T-helper 17 cell (primary cell): Measurements from ENCODE around the gene ARID1B. TPM values are rescaled to one million over a fixed set of nuclear protein-coding genes. Genes with fewer than 3 reads are reported as not detected.

Experiments
- ATAC-seq: fragments of 150-1000 bp; cut with Tn5 transposase; 2 replicates; pipeline ENCODE4 v1.10.0; 2021; ENCODE audit warnings: mild to moderate bottlenecking, moderate library complexity
- DNase-seq, 3 donors: peaks; one replicate each; pipeline versions ENCODE4 v3.0.0 to v3.0.0-alpha.2; 2020 to 2021
- H3K9me3 ChIP-seq: one replicate; pipeline ENCODE4 v1.7.0; 2013; ENCODE audit warnings: low read length, mild to moderate bottlenecking; ENCODE audit not compliant: control insufficient read depth, poor library complexity, severe bottlenecking
- H3K27ac Mint-ChIP-seq: one replicate; pipeline ENCODE4 v1.8.0; 2022; ENCODE audit warnings: mild to moderate bottlenecking, moderate library complexity, mixed read lengths
- H3K27me3 Mint-ChIP-seq: one replicate; pipeline ENCODE4 v1.8.0; 2022; ENCODE audit warnings: mixed read lengths
- H3K36me3 Mint-ChIP-seq: one replicate; pipeline ENCODE4 v1.8.0; 2022; ENCODE audit warnings: low read depth, mixed read lengths
- H3K4me1 Mint-ChIP-seq: one replicate; pipeline ENCODE4 v1.8.0; 2022; ENCODE audit warnings: mild to moderate bottlenecking, mixed read lengths
- H3K4me3 Mint-ChIP-seq: one replicate; pipeline ENCODE4 v1.8.0; 2022; ENCODE audit warnings: mild to moderate bottlenecking, moderate library complexity, mixed read lengths
- total RNA-seq, 4 donors: library from RNA in 2 of 4; stranded (reverse) in 2 of 4; gene quantifications; one replicate each; pipeline ENCODE4 v1.2.3 and lab custom pipeline; 2022 to 2026

ARID1B gene
- total RNA-seq, 2 donors from 2014 or later = 149 to 158 TPM

DNA sequence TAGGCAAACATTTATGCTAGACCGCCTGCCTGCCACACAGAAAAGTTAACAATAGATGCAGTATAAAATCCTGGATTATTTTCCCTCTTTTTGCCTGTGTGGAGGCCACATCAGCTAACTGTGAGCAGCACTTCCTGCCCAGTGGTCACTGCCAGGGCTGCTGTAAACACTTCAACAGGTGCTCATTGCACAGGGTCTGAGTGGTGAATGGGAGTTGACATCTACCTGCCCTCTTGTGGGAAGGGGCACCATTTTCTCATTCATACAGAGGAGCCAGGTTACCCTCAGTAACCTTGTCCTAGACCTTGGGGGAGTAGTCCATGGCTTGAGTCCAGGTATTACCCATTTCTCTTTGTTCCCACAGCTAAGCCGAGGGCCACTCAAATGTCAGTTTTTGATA is 310.8 kb downstream of the ARID1B start:
- Mint-ChIP-seq H3K27me3 (no peaks in the 10 kb centered on the region), H3K36me3 (peaks cover 5% of the 10 kb centered on the region), H3K4me1 (peaks cover 22% of the 10 kb centered on the region), H3K27ac (peak overlapping the region; percentile 78), H3K4me3 (no peak overlapping the region)
- ATAC-seq = no peak
- no peaks in the 10 kb centered on the region for H3K9me3 ChIP-seq
- no peak for DNase-seq

DNA sequence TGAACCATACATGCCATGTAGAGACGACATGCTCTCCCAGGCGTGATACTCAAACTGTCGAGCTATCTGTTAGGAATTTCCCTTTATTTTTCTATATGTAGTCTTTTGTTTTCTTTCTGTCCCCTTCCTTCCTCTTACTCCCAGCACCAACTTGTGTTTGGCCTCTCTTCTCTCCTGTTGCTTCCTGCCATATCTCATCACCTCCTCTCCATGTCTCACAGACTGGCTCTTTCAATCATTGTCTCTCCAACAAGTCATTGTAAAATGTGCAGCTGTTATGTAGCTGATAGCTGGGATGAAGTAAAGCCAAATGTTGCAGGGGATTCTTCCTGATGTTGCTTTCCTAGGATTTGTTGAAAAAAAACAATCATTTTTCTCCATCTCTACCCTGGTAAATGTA is 311.7 kb downstream of the ARID1B start:
- ATAC-seq (no peak), DNase-seq (no peak)
- Mint-ChIP-seq H3K36me3 (peaks cover 5% of the 10 kb centered on the region), H3K4me3 (peak overlapping the region; percentile 21), H3K4me1 (peaks cover 24% of the 10 kb centered on the region), H3K27ac (peak overlapping the region; percentile 78), H3K27me3 (no peaks in the 10 kb centered on the region)
- no peaks in the 10 kb centered on the region for H3K9me3 ChIP-seq

DNA sequence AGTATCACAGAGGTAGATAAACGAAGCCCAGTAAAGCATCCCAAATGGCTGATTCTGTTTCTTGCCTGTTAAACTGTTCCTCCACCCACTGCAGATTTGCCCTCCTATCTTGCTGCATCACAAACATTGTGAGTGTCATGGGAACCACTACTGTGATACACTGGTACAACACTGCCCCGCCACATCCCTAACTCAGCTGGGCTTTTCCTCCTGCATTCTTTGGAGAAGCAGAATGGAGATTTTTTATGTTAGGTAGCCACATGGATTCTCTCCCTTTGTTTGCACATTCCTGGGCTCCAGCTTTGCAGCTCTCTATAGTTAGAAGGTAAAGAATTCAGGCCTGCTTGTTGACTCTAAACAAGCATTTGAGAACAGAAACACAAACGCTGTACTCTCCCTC is 312.1 kb downstream of the ARID1B start:
- H3K9me3 ChIP-seq = no peaks in the 10 kb centered on the region
- DNase-seq (no peak), ATAC-seq (no peak)
- no peaks in the 10 kb centered on the region for H3K27me3 Mint-ChIP-seq
- peak overlapping the region; percentile 78 for H3K27ac Mint-ChIP-seq
- no peak overlapping the region for H3K4me3 Mint-ChIP-seq
- H3K4me1 Mint-ChIP-seq = peaks cover 26% of the 10 kb centered on the region
- H3K36me3 Mint-ChIP-seq = peaks cover 7% of the 10 kb centered on the region

DNA sequence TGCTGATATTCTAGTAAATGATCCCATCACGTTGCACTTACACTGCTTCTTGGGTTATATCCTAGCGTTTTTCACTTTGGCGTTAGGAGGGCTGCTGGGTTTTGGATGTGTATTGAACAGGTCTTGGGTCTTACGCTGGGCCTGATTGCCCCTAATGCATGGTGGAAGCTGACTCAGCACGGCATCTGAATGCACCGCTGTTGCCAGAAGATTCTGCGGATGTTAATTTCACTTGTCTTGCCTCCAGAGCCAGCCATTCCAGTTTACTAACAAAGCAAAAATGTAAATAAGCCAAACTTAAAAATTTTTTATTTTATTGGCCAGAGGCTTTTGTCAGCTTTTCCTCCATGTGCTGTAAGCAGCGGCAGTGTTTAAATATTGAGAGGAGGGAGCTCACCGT is 312.7 kb downstream of the ARID1B start:
- Mint-ChIP-seq H3K4me1 (peaks cover 31% of the 10 kb centered on the region), H3K4me3 (no peak overlapping the region), H3K27me3 (no peaks in the 10 kb centered on the region), H3K36me3 (peaks cover 10% of the 10 kb centered on the region), H3K27ac (peak overlapping the region; percentile 78)
- no peak for DNase-seq
- H3K9me3 ChIP-seq = no peaks in the 10 kb centered on the region
- no peak for ATAC-seq

DNA sequence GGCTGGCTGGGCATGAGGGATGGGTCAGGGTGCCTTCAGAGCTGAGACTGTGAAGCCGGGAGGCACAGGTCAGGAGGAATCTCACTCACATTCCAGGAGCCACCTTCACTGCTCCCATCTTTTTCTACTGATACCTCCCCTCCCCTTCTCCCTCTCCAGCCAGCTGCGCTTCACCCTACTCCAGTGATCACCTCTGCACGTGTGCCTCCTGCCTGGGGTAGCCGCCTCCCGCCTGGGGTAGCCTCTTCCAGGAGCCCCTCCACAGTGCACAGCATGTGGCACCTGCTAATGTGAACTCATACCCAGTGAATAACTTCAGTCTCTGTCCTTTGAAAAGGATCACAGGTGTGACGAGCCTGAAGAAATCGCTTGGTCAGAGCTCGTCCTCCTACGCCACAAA is 313.6 kb downstream of the ARID1B start:
- Mint-ChIP-seq H3K27me3 (no peaks in the 10 kb centered on the region), H3K36me3 (peaks cover 8% of the 10 kb centered on the region), H3K4me1 (peaks cover 32% of the 10 kb centered on the region), H3K4me3 (no peak overlapping the region), H3K27ac (no peak overlapping the region)
- DNase-seq = no peak
- no peaks in the 10 kb centered on the region for H3K9me3 ChIP-seq
- ATAC-seq = no peak

DNA sequence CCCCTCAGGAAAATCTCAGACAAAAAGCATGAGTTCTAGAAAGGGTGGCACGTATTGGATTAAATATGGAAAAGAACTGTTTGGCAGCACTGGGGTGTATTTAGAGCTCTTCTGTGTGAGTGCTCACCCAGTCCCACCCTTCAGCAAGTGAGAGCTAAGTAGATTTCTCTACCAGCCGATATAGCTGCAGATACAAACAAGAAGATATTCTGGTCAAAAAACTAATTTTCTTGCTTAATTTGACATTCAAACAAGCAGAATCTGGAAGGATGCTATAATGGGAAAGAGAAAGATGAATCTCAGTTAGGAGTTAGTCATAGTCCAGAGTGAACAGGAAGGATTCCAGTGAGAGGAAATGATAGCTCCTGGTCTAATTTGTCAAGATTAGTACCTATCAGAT is 314.1 kb downstream of the ARID1B start:
- Mint-ChIP-seq H3K4me1 (peaks cover 32% of the 10 kb centered on the region), H3K36me3 (peaks cover 8% of the 10 kb centered on the region), H3K4me3 (no peak overlapping the region), H3K27me3 (no peaks in the 10 kb centered on the region), H3K27ac (peak overlapping the region; percentile 4)
- H3K9me3 ChIP-seq = no peaks in the 10 kb centered on the region
- ATAC-seq (no peak), DNase-seq (no peak)

DNA sequence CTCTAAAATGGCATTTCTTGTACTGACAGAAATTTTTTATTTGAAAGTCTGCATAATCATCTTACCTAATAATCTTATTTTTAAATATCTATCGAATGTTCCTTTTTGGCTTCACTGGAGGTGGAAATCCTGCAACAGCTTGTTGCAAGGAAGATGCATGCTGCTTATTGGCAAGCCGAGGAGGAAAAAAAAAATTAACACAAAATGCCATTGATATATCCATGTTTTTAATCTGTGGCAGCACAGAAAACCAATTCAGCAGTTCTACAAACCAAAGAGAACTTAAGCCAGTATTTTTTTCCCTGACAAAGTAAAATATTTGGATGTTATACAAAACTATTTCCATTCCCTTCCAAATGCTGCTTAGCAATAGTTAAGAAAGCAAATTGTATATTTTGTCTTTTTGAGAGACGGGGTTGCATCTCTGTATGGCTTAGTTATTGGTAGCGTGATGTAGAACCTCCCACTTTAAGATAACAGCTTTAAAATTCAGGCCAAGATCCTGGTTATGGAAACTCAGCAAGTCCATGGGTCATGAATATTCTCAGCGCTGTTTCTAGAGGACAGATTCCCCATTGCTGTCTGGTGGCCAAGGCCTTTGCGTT is 314.8 kb downstream of the ARID1B start:
- H3K4me1 Mint-ChIP-seq = peaks cover 32% of the 10 kb centered on the region
- H3K27ac Mint-ChIP-seq = no peak overlapping the region
- ATAC-seq = no peak
- DNase-seq = no peak
- no peaks in the 10 kb centered on the region for H3K27me3 Mint-ChIP-seq
- peaks cover 8% of the 10 kb centered on the region for H3K36me3 Mint-ChIP-seq
- H3K9me3 ChIP-seq = no peaks in the 10 kb centered on the region
- H3K4me3 Mint-ChIP-seq = no peak overlapping the region

DNA sequence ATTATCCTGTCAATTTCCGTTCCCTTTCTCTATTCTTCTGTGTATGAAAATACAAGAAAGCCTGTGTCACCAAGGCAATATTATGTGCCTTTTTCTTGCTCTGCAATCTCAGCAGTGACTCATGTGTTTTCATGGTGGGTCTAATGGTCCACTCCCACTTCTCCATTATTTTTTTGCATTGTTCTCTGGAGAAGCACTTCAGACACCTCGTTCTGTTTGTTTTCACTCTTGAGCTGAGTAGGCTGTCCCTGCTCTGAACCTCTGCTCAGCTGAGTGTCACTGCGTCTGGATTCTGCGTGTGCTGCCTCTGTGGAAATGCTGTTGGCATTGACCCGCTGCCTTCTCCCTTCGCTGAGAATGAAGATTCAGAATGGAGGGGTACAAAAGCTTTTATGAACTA is 315.6 kb downstream of the ARID1B start:
- H3K4me3 Mint-ChIP-seq = no peak overlapping the region
- no peak overlapping the region for H3K27ac Mint-ChIP-seq
- no peak for DNase-seq
- ATAC-seq = no peak
- no peaks in the 10 kb centered on the region for H3K27me3 Mint-ChIP-seq
- H3K4me1 Mint-ChIP-seq = peaks cover 32% of the 10 kb centered on the region
- peaks cover 10% of the 10 kb centered on the region for H3K36me3 Mint-ChIP-seq
- no peaks in the 10 kb centered on the region for H3K9me3 ChIP-seq

DNA sequence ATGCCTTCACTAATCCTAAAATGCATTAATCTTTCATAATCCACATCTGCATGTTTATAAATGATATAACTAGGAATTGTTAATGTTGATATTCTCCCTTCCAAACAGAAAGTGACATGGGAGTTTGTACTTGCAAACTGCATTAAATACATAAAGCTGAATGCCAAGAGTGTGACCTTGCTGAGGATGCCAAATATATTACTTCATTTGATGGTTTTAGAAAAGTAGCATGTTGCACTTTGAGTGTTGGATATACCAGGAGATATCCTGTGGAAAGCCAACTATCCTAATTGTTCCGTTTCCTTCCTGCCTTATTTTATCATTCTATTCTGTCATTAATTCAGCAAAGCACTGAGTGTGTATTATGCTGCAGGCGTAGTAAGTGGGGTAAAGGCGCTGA is 316.4 kb downstream of the ARID1B start:
- peaks cover 29% of the 10 kb centered on the region for H3K4me1 Mint-ChIP-seq
- no peaks in the 10 kb centered on the region for H3K9me3 ChIP-seq
- H3K27me3 Mint-ChIP-seq = no peaks in the 10 kb centered on the region
- peaks cover 10% of the 10 kb centered on the region for H3K36me3 Mint-ChIP-seq
- peak overlapping the region; percentile 34 for H3K27ac Mint-ChIP-seq
- no peak overlapping the region for H3K4me3 Mint-ChIP-seq
- DNase-seq (no peak), ATAC-seq (no peak)

DNA sequence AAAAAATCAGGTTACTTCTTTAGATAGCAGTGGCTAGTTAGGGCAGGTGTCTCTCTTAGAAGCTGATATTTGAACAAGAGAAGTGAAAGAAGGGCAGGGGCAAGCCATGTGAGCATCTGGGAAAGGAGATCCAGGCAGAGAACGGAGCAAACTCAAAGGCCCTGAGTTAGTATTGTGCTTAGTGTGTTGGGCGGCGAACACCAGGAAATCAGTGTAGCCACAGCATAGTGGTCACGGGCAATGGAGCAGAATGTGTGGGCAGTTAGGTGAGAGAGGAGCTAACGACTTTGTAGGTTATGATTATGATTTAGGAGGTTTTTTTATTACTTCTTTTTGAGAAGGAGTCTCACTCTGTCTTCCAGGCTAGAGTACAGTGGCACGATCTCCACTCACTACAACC is 316.9 kb downstream of the ARID1B start:
- DNase-seq (no peak), ATAC-seq (no peak)
- Mint-ChIP-seq H3K27me3 (no peaks in the 10 kb centered on the region), H3K4me1 (peaks cover 25% of the 10 kb centered on the region), H3K27ac (peak overlapping the region; percentile 88), H3K36me3 (peaks cover 7% of the 10 kb centered on the region), H3K4me3 (no peak overlapping the region)
- H3K9me3 ChIP-seq = no peaks in the 10 kb centered on the region

DNA sequence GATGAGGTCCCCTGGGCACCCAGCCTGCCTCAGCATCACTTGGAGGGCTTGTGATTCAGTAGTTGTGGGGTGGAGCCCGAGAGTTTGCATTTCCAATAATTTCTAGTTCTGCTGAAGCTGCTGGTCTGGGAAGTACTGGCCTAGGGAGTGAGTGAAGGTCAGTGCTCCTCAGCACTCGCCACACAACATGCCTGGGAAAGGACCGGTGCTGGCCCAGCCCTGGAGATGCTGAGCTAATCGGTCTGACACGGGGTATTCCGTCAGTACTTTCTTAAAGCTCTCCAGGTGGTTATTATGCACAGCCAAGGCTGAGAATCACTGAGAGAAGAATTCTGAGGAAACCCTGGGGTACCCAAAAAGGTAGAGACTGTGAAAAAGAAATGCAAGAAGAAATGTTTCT is 317.9 kb downstream of the ARID1B start:
- H3K27ac Mint-ChIP-seq = peak overlapping the region; percentile 88
- H3K9me3 ChIP-seq = no peaks in the 10 kb centered on the region
- no peak for DNase-seq
- H3K27me3 Mint-ChIP-seq = no peaks in the 10 kb centered on the region
- H3K4me1 Mint-ChIP-seq = peaks cover 30% of the 10 kb centered on the region
- no peak for ATAC-seq
- peaks cover 7% of the 10 kb centered on the region for H3K36me3 Mint-ChIP-seq
- no peak overlapping the region for H3K4me3 Mint-ChIP-seq

DNA sequence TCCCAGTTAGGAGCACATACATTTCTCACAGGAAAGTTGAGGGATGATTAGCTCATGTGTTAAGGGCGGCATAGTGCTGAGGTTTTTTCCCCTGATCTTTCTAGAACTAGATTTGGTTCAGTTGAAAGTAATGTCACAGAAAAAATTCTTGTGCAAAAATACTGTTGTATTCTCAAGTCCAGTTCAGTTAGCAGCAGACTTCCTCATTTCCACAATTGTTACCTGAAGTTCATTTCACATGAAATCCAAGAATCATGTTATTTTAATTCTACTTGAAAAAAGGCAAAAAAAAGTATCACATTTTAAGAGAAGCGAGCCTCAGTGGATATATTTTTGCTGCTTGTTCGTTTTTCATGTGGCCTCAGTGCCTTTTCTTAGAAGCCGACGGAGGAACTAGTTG is 318.4 kb downstream of the ARID1B start:
- H3K27ac Mint-ChIP-seq = peak overlapping the region; percentile 83

DNA sequence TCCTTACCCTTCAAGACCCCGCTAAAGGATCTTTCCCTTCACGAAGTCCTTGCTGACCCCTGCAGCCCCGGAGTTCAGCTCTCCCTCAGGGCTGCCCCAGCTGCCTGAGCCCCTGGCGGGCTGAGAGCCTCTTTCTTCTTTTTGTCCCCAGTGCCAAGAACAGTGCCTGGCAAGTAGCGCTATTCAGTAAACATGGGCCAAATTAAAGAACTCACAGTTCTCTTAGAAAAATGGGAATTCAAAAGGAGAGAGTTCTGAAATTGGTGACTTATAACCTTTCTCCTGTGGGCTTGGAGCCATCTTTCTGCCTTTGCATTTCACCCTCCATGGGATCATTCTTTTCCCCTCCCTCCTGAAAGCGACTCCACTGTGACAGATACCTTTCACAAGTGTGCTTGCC is 318.9 kb downstream of the ARID1B start:
- H3K36me3 Mint-ChIP-seq = peaks cover 7% of the 10 kb centered on the region
- no peaks in the 10 kb centered on the region for H3K27me3 Mint-ChIP-seq
- H3K4me3 Mint-ChIP-seq = no peak overlapping the region
- H3K27ac Mint-ChIP-seq = peak overlapping the region; percentile 83
- no peaks in the 10 kb centered on the region for H3K9me3 ChIP-seq
- peaks cover 35% of the 10 kb centered on the region for H3K4me1 Mint-ChIP-seq
- no peak for DNase-seq
- ATAC-seq = no peak

More for the DNA sequence above, 318.4 kb downstream of the ARID1B start:
- no peak overlapping the region for H3K4me3 Mint-ChIP-seq
- H3K27me3 Mint-ChIP-seq = no peaks in the 10 kb centered on the region
- peaks cover 7% of the 10 kb centered on the region for H3K36me3 Mint-ChIP-seq
- ATAC-seq (no peak), DNase-seq (no peak)
- H3K9me3 ChIP-seq = no peaks in the 10 kb centered on the region
- H3K4me1 Mint-ChIP-seq = peaks cover 35% of the 10 kb centered on the region

DNA sequence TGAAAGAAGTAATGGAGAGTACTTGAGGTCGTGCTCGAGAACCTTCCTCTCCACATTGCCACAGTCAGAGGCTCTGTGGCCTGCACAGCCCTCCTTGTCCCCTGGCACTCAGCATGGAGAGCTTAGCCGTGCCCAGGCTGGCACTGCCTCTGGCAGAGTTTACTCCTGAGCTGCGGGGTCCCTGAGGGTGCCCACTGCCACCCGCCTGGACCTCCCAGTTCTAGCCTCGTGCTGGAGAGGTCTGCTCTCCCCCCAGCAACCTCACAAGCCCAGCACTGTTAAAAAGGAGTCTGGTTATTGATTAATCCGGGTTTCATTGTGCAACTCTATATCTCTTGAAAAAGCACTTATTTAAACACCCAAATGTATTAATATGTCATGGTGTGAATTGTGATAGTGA is 319.3 kb downstream of the ARID1B start:
- DNase-seq (no peak), ATAC-seq (no peak)
- Mint-ChIP-seq H3K4me3 (no peak overlapping the region), H3K27ac (peak overlapping the region; percentile 83), H3K27me3 (no peaks in the 10 kb centered on the region), H3K4me1 (peaks cover 37% of the 10 kb centered on the region), H3K36me3 (peaks cover 7% of the 10 kb centered on the region)
- no peaks in the 10 kb centered on the region for H3K9me3 ChIP-seq
